ENCODE measurements around the gene RAP1GAP2.
"Not testable (repeated sequence)": the region's sequence is repeated elsewhere in the genome, so short reads cannot be mapped to it uniquely, and the experiment has no call there.

Gene RAP1GAP2

DNA sequence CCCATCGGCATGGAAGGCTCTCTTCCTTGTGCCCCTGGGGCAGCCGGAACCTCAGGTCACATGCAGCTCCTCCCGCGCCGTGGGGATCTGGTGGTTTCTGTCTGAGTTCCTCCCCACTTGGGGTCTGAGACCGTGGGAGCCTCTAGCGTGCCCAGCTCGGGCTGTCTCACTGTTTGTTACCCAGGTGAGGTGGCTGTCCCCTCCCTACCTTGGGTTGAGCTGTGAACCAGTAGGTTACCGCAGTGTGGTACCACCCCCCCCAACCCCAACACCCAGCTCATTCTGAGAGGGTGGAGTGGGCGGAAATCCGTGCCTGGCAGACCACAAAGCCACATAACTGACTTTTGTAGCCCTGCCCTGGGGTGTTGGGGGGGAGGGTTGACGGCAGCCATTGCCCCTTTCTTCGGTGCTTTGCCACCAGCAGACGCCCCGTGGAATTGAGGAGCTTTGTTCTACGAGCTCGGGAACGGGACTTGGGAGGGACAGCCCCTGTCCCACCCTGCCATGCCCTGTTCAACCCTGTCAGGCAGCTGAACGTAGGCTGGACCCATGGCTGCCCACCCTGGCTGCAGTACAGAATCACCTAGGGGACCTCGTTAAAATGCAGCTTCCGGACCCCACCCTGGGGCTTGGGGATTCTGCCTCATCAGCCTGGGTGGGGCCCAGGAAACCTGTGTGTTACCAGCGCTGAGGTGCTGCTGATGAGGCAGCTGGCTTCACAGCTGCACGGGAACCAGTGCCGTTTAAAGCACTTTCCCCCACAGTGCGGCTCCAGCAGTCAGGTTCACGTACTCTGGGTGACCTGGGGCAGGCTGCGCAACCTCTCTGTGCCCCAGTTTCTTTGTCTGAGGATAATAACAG lies 18.5 kb downstream of the RAP1GAP2 start:
- no peak for DNase-seq (ENCODE audit: low spot score)

DNA sequence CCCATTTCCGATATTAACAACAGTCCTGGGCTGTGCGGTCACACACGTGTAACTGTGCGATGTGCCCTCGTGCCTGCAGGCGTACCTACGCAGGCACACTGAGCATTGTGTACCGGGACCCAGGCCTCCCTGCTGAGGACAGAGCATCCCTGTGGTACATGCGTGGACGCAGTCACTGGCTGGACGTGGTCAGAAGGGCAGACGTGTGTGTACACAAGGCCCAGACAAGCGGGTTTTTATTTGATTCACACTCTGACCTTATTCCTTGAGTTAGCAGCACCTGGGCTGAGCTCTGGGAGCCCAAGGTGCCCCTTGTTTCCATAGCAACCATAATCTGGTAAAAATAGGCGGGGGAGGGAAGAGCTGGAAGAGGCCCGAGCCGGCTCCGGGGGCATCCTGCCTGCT lies 19.5 kb downstream of the RAP1GAP2 start:
- DNase-seq (ENCODE audit: low spot score), result no peak

DNA sequence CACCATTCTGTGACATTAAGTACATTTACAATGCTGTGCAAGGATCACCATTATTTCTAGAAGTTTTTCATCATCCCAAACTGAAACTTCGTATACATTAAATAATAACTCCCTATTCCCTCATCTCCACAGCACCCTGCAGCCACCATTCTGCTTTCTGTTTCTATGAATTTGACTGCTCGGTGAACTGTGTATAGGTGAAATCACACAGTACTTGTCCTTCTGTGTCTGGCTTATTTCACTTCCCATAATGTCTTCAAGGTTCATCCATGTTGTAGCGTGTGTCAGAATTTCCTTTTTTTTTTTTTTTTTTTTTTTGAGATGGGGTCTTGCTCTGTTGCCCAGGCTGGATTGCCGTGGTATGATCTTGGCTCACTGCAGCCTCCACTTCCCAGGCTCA lies 20.4 kb downstream of the RAP1GAP2 start:
- no peak for DNase-seq (ENCODE audit: low spot score)

DNA sequence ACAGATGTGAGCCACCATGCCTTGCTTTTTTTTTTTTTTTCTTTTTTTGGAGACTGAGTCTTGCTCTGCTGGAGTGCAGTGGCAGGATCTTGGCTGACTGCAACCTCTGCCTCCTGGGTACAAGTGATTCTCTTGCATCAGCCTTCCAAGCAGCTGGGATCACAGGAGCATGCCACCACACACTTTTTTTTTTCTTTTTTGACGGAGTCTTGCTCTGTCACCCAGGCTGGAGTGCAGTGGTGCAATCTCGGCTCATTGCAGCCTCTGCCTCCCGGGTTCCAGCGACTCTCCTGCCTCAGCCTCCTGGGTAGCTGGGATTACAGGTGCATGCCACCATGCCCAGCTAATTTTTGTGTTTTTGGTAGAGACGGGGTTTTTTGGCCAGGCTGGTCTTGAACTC lies 23.1 kb downstream of the RAP1GAP2 start:
- not testable (repeated sequence) for DNase-seq (ENCODE audit: low spot score)

DNA sequence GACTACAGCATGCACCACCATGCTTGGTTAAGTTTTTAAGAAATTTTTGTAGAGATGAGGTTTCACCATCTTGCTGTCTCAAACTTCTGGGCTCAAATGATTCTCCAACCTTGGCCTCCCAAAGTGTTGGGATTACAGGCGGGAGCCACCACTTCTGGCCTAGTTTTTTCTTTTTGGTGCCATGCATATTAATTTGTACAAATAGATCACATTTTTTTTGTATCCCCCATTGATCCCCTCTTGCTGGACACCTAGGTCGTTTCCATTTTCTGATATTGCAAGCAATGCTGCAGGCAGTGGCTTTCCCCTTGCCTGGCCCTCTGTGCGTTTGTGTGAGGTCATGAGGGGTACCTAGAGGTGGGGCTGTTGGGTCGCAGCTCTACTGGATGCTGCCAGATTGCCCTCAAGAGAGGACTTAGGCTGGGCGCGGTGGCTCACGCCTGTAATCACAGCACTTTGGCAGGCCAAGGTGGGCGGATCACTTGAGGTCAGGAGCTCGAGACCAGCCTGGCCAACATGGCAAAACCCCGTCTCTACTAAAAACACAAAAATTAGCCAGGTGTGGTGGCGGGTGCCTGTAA lies 23.8 kb downstream of the RAP1GAP2 start:
- DNase-seq (ENCODE audit: low spot score), result no peak

DNA sequence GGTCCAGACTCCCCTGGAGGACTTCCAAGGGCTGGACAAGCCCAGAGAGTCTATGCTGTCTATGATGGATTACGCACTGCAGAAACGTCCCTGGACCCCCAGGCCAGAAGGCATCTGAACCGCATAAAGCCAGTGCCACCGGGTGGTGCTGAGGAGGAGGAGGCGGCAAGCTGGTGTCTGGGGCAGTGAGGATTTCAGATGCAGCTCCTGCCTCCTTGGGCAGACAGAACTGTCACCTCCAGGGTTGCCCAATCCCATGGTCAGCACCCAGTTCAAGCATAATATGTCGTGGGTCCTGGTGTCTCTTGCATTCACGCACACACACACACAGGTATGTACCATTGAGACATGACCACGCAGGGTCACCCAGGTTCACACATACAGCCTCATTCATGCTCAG lies 25.6 kb downstream of the RAP1GAP2 start:
- no peak for DNase-seq (ENCODE audit: low spot score)

DNA sequence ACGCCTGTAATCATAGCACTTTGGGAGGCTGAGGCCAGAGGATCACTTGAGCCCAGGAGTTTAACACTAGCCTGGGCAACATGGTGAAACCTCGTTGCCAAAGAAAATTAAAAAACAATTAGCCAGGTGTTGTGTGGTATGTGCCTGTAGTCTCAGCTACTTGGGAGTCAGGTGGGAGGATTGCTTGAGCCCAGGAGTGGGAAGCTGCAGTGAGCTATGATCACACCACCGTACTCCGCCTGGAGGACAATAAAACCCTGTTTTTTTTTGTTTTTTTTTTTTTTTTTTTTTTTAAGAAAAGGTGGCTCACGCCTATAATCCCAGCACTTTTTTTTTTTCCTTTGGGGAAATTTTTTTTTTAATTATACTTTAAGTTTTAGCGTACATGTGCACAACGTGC lies 26.1 kb downstream of the RAP1GAP2 start:
- DNase-seq (ENCODE audit: low spot score), result no peak

DNA sequence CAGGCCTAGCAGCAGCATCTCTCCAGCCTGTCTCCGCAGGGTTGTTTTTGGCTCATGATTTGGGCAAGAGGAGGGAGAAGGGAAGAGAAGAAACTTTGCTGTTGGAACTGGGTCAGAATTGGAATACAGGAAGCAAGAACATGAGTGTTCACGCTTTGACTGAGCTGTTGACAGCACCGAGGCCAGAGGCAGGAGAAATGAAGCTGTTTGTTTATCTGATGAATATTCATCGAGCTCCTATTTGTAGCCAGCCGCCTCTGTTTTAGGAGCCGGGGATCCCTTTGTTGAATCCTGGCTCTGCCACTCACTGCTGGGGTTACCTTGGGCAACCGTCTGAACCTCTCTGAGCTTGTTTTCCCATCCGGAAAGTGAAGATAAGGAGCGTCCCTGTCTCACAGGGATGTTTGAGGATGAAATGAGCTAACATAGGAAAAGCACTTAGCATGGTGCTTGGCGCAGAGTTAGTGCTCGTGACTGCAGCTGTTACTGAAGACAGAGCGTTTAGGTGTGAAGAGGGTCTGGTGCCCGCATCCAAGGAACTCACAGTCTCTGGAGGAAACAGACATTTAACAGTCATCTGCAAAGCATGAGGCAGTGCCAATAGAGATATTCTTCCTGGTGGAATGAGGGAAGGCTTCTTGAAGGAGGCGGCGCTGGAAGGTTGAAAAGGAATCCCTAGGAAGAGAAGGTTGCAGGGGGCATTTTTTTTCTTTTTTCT lies 29.2 kb downstream of the RAP1GAP2 start:
- no peak for DNase-seq (ENCODE audit: low spot score)

DNA sequence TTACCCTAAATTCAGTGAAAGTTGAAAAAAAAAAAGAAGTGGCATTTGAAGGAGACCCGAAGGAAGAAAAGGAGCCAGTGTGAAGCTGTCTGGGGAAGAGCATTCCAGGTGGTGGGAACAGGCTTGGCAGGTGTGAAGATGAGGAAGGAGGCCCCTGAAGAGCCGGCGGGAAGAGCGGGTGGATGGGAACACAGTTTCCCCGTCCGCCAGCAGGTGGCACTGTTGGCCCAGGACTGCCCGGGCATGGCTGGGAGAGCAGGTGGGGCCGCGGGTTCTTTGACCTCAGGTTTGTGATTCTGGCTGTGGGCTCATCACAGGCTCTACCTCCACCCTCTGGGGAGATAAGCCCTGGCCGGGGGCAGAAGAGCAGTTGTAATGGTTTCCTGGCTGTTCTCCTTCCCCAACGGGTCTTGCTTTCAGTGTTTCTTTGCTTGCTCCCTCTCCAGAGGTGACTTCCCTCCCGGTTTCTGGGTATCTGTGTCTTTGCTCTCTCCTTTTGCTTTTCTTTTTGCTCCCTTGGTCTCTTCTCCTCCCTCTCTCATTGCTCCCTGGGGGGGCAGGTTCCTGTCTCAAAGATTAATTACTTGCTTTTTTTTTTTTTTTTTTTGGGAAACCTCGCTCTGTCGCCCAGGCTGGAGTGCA lies 32.3 kb downstream of the RAP1GAP2 start:
- DNase-seq (ENCODE audit: low spot score), result peak; percentile 50

DNA sequence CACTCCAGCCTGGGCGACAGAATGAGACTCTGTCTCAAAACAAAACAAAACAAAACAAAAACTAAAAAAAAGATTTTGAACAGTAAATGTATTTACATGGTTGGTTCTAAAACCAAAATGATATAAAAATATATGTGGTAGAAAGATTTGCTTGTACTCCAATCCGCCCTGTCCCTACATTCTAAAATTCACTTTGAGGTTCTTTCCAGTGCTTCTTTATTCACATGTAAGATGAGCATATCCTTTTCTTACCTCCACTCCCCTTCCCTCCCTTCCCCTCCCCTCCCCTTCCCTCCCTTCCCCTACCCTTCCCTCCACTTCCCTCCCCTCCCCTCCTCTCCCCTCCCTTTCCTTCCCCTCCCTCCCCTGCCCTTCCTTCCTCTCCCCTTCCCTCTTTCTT lies 34.4 kb downstream of the RAP1GAP2 start:
- no peak for DNase-seq (ENCODE audit: low spot score)

DNA sequence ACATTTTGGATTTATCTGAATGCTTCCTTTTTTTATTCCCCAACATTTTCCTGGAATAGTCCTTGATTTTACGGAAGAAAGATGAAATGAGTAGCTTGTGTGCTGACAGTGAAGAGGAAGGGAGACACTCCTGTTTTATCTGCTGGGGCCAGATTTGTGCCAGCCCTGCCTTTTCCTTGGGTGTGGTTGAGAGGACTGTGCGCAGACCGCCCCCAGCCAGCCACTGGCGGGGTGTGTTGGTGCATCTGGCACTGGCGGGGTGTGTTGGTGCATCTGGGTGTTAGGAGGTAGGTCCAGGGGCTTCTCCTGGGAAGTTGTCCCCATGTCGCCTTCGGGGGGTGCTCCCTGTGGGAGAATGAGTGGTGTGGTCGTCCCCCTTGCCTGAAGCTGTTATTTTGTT lies 39.5 kb downstream of the RAP1GAP2 start:
- no peak for DNase-seq (ENCODE audit: low spot score)

DNA sequence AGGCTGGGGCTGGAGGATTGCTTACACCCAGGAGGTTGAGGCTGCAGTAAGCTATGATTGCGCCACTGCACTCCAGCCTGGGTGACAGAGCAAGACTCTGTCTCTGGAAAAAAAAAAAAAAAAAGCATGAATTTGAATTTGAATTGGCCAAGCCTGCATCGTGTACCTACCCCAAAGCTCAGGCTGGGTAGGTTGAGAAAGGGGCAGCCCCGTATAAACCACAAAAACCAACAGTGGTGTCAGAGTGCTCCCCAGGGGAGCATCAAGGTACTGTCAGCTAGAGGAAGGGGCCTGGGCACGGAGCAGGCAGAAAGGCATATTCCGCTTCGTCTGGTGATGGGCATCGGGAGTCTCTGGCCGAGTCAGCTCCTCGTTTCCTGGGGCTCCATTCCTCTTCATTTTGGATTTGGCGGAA lies 40.9 kb downstream of the RAP1GAP2 start:
- DNase-seq (ENCODE audit: low spot score), result no peak

DNA sequence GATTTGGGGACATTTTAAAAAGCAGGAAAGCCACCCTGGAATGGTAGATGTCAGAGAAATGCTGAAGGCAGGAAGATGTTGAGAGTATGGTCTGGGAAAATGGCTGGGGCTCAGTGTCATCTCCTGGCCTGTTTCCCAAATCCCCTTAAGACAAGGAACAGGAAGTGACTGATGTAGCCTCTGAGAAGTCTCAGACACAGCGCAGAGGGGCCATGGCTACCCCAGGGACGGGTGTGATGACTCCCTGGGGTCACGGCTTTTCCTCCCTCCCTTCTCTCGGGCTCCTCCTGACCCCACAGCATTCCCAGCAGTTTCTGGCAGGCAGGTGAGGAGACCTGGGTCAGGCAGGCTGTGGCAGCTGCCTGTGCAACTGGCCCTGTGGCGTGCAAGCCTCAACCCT lies 45.4 kb downstream of the RAP1GAP2 start:
- no peak for DNase-seq (ENCODE audit: low spot score)

DNA sequence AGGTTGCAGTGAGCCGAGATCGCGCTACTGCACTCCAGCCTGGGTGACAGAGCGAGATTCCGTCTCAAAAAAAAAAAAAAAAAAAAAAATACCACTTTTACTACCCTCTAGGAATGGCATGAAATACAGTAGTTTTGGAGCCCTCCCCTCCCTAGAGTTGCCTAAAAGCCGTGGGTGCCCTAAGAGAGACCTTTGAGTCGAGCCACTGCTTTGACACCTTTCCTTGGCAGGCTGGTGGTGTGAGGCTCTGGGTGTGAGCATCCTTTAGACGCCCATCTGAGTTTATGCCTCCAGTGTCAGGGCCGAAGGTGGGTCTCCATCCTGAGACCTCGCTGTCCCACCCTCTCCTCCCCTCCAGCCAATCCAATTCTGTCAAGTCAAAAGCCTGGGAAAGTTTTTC lies 46.2 kb downstream of the RAP1GAP2 start:
- DNase-seq (ENCODE audit: low spot score), result no peak

DNA sequence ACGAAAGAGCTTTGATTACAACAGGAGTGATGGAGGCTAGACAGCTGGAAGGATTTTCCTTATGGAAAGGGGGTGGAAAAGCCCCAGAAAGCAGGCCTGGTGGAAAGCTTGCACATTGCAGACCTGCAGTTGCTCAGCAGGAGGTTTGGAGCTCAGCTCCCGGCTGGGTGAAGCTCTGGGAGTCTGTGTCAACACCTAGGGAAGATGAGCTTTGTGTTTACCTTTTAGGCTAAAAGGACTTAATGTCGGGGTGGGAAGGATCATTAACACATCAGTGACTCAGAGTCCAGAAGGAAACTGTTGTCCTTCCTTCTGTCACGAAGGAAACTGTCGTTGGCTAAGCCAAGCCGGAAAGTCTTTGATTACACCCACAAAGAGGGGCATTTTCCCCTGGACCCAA lies 48.2 kb downstream of the RAP1GAP2 start:
- no peak for DNase-seq (ENCODE audit: low spot score)

DNA sequence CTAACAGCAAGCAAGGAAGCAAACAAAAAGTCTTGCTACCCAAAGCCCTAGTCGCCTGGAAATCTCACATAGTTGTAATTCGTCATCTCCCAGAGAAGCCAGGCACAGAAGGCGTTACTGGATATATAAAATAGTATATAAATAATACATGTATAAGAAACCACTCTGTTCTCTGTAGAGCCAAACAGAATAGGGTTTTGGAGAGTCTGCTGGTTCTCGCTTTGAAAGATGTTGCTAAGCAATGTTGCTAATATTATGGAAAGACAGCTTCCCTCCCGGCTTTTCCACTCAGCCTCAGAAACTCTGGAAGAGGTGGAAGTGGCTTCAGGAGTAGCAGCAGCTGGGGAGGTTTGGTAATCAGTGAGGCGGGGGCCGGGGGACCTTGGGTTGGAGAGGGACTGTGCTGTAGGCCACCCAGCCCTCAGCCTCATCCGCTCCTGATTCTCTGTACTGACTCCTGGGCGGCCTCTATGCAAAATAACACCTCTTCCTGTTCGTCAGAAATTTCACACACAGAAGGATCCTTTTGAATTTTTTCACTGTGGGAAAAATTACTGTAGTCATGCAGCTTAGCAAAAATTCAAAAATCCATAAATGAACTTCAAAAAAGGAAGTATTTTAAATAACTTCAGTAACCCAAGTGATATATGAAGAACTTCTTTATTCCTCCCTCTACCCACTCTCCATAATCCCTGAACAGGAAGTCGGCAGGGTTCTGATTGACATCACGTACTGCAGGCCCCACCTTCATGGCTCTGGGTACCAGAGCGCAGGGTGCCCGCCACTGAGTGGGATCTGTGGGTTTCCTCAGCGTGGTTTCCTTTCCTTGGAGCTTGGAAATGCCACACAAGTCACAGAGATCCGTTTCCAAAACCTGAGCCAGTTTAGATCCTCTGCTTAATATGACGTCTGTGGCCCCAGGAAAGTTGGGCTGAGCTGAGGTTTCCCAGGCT lies 51.4 kb downstream of the RAP1GAP2 start:
- no peak for DNase-seq (ENCODE audit: low spot score)

DNA sequence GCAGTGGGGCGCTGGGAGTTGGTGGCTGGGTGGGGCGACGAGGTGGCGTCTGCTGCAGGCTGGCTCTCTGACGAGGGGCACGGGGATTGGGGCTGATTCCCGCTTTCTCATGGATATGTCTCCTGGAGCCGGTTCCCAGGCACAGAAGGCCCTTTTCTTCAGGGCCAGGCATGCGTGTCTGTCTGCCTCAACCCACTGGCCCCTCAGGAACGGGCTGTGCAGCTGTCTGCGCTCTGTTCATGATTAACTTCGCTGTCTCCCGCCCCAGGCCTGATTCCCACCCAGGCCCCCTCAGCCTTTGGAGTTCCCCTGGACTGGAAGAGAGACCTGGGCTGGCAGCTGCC lies 53.1 kb downstream of the RAP1GAP2 start:
- no peak for DNase-seq (ENCODE audit: low spot score)

DNA sequence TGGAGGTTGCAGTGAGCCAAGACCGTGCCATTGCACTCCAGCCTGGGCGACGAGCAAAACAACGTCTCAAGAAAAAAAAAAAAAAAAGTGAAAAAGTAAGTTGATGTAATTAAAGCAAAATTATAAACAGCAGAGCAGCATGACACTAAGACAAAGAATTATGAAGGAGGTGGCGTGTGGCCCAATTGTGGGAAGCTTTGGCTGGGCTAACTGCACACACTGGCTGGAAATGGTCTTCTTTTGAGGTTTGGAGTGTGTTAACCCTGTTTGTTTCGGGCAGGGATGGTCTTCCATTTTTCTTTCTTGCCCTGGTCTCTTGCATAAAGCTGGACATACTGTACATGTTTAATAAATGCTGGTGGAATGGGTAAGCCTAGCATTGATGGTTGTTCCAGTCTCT lies 54.8 kb downstream of the RAP1GAP2 start:
- no peak for DNase-seq (ENCODE audit: low spot score)

DNA sequence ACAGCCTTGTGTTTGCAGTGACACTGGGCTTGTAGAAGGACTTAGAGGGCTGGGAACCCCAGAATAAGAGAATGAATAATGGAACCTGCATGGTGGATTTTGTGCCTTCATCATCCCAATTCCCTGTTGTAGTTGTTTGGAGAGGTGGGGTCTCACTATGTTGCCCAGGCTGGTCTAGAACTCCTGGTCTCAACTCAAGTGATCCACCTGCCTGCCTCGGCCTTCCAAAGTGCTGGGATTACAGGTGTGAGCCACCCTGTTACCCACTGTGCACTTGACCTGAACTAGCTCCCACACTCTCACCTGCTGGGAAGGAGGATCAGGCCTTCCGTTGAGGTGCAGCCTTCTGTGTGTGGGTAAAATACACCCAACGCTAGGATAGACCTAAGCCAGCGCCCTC lies 55.4 kb downstream of the RAP1GAP2 start:
- no peak for DNase-seq (ENCODE audit: low spot score)

DNA sequence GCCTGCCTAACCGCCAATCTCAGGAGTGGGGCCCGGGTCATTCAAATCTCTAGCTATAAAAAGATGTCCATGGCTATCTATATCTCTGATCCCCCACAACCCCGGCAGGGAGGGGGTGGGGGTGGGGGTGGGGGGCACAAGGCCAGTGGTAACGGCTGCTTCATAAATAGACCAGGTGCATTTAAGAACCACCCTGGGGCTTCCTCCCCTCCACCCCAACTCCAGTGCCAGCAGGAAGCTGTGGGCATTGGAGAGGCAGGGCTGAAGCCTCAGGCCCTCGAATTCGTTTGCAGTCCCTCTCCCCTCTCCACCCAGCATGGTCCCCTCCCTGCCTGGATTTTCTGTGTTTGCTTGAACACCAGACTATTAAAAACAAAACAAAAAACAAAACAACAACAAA lies 56.0 kb downstream of the RAP1GAP2 start:
- DNase-seq (ENCODE audit: low spot score), result no peak

DNA sequence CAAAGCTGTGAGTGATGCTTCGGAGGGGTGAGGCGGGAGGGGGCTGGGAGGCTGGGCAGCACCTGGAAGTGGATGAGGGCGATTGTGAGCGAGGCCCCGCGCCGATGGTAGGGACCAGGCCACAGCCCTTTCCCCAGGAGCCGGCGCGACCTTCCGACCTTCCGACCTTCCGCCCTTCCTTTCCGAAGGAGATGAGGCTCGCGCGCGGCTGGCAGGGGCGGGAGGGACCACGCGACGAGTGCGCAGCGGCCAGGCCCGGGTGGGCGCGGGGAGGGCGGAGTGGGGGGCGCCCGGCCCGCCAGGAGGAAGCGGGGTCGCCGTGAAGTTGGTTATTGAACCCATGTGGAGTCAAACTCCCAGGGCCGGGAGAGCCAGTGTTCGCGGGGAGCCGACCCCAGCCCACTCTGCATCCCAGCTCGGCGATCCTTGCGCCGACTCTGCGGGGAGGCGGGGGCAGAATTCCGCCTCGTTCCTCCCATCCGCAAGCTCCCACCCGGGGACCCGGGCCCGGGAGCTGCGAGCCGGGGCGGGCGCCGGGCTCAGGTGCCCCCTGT lies 56.6 kb downstream of the RAP1GAP2 start:
- no peak for DNase-seq (ENCODE audit: low spot score)

Measured in RKO (cell line).